Activated CD8-positive, alpha-beta T cell treated with anti-CD3 and anti-CD28 coated beads for 36 hours (primary cell): ENCODE measurements around the gene CCDC92B. TPM values are rescaled to one million over a fixed set of nuclear protein-coding genes. Genes with fewer than 3 reads are reported as not detected.

ENCODE experiments used
- ATAC-seq: fragments of 200-7000 bp; cut with Tn5 transposase; one replicate; pipeline ENCODE4 v1.10.0; 2021; ENCODE audit warnings: mild to moderate bottlenecking, moderate library complexity
- CTCF ChIA-PET: fragments of 350-600 bp; sonication (Branson Sonifier 250); formaldehyde crosslinking; loops from one replicate; lab custom pipeline; 2021; ENCODE audit warnings: antibody characterized with exemption; lab: Charles Lee
- POLR2A ChIA-PET: fragments of 350-600 bp; sonication (Branson Sonifier 250); formaldehyde crosslinking; loops from one replicate; lab custom pipeline; 2021; ENCODE audit warnings: antibody characterized with exemption; lab: Charles Lee
- DNase-seq: peaks from one replicate; pipeline ENCODE4 v3.0.0-alpha.2; 2020
- H3K27ac Mint-ChIP-seq: one replicate; pipeline ENCODE4 v1.8.0; 2021; ENCODE audit warnings: mild to moderate bottlenecking, mixed read lengths
- H3K27me3 Mint-ChIP-seq: one replicate; pipeline ENCODE4 v1.8.0; 2021; ENCODE audit warnings: mixed read lengths
- H3K36me3 Mint-ChIP-seq: one replicate; pipeline ENCODE4 v1.8.0; 2021; ENCODE audit warnings: low read depth, mixed read lengths
- H3K4me1 Mint-ChIP-seq: one replicate; pipeline ENCODE4 v1.8.0; 2021; ENCODE audit warnings: low read depth, mixed read lengths
- H3K4me3 Mint-ChIP-seq: one replicate; pipeline ENCODE4 v1.8.0; 2021; ENCODE audit warnings: mild to moderate bottlenecking, moderate library complexity, mixed read lengths
- H3K9me3 Mint-ChIP-seq: one replicate; pipeline ENCODE4 v1.8.0; 2021; ENCODE audit warnings: mixed read lengths
- intact Hi-C: fragments of 100-400 bp; cut with micrococcal nuclease; formaldehyde crosslinking; loops from one replicate; pipeline ENCODE4 v1.10.0; 2022
- total RNA-seq, 2 experiments: library from RNA; stranded (reverse); gene quantifications; one replicate each; pipeline ENCODE4 v1.2.3, GENCODE V29; 2021
- TF ChIP-seq, protein P1 (sequence below): fragments of 200-600 bp; IDR thresholded peaks from one replicate; pipeline ENCODE4 v1.8.0; 2022; ENCODE audit warnings: antibody characterized with exemption, mild to moderate bottlenecking

Gene CCDC92B
- total RNA-seq, 2 experiments from 2014 or later, result 0.09 TPM; not detected in 1

DNA sequence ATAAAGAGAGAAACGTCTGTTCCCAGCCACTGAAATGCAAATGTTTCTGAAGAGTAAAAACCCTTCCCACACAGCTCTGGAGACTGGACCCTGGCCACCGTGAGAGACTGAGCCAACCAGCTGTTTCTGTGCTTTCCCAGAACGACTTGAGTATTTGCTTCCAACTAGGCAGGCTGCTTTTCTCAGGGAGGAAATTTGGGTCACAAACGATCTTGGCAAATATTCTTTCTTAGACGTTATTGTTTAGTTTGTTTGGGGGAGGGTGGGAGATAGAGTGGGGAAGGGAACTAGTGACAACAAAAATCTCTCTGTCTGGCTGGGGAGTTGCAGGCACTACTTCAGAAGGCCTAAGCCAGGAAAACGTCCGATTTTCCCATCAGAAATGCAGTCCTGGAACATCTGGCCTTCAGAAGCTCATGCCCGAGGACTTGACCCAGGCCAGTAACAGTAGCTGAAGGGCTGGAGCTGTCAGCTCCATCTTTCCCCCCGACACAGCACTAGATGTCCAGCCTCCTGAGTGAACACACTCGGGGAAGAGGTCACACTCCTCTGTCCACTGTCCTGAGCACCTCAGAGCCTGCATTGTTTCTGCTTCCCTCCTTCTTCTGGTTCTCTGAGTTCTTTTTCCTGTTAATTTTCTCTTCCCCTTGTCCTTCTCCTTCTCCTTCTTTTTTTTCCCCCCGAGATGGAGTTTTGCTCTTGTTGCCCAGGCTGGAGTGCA lies 4.0 kb downstream of the CCDC92B start:
- Mint-ChIP-seq H3K27me3 (peaks cover 35% of the 10 kb centered on the region), H3K9me3 (no peaks in the 10 kb centered on the region), H3K4me3 (no peak overlapping the region), H3K36me3 (no peaks in the 10 kb centered on the region), H3K4me1 (no peaks in the 10 kb centered on the region), H3K27ac (no peak overlapping the region)
- no peak for DNase-seq
- POLR2A ChIA-PET, result interaction anchor here (0.6 kb wide), 1 partner anchor 52 kb away, joined by 3 read pairs; no protein-coding TSS in a partner anchor
- TF ChIP-seq, protein P1, sequence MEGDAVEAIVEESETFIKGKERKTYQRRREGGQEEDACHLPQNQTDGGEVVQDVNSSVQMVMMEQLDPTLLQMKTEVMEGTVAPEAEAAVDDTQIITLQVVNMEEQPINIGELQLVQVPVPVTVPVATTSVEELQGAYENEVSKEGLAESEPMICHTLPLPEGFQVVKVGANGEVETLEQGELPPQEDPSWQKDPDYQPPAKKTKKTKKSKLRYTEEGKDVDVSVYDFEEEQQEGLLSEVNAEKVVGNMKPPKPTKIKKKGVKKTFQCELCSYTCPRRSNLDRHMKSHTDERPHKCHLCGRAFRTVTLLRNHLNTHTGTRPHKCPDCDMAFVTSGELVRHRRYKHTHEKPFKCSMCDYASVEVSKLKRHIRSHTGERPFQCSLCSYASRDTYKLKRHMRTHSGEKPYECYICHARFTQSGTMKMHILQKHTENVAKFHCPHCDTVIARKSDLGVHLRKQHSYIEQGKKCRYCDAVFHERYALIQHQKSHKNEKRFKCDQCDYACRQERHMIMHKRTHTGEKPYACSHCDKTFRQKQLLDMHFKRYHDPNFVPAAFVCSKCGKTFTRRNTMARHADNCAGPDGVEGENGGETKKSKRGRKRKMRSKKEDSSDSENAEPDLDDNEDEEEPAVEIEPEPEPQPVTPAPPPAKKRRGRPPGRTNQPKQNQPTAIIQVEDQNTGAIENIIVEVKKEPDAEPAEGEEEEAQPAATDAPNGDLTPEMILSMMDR, result no peak
- CTCF ChIA-PET, result interaction anchor here (1.6 kb wide), 1 partner anchor 103 kb away, joined by 3 read pairs; no protein-coding TSS in a partner anchor
- no peak for ATAC-seq
- intact Hi-C loops, result no loop called here

DNA sequence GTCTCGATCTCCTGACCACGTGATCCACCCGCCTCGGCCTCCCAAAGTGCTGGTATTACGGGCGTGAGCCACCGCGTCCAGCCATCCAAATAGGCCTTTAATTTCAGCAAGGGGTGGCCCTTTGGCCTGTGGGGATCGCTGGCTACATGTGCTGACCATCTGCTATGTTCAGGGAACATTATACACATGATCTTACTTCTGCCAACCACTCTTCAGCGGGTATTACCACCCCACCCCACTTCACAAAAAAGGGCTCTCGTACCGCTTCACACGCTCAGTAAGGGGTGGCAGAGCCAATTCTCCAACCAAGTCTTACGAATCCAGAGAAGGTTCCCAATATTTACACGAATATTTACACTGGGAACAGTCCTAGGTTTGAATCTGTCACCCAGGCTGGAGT lies 11.8 kb downstream of the CCDC92B start:
- H3K27me3 Mint-ChIP-seq, result peaks cover 12% of the 10 kb centered on the region
- POLR2A ChIA-PET, result no interaction called here
- H3K4me3 Mint-ChIP-seq, result no peak overlapping the region
- no peaks in the 10 kb centered on the region for H3K9me3 Mint-ChIP-seq
- TF ChIP-seq, protein P1, result no peak
- ATAC-seq (no peak), DNase-seq (no peak)
- no peaks in the 10 kb centered on the region for H3K36me3 Mint-ChIP-seq
- intact Hi-C loops, result no loop called here
- CTCF ChIA-PET, result no interaction called here
- H3K27ac Mint-ChIP-seq, result no peak overlapping the region
- no peaks in the 10 kb centered on the region for H3K4me1 Mint-ChIP-seq

DNA sequence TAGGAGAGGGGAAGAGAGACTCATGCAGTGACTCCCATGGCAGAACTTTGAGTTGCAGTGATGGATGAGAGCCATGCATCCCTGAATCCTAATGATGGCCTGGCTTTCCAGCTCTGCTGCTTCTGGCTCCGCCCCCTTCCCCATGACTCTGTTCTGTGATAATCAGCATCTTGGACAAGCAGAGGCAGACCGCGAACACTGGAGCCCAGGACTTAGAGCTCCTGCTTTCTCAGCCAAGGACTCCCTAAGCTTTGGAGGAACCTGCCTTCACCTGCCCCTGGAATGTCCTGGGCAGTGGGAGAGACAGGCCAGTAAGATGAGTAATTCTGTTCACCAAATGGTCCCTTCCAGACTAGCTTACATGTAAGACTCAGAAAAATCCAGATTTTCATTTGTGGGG lies 12.5 kb downstream of the CCDC92B start:
- Mint-ChIP-seq H3K4me1 (no peaks in the 10 kb centered on the region), H3K27me3 (peaks cover 11% of the 10 kb centered on the region), H3K4me3 (no peak overlapping the region), H3K36me3 (no peaks in the 10 kb centered on the region), H3K9me3 (no peaks in the 10 kb centered on the region), H3K27ac (no peak overlapping the region)
- intact Hi-C loops, result no loop called here
- ChIA-PET CTCF (interaction anchor here (1.3 kb wide), 1 partner anchor 12 kb away, joined by 4 read pairs; no protein-coding TSS in a partner anchor), POLR2A (no interaction called here)
- DNase-seq (no peak), ATAC-seq (no peak)
- TF ChIP-seq, protein P1, result no peak

DNA sequence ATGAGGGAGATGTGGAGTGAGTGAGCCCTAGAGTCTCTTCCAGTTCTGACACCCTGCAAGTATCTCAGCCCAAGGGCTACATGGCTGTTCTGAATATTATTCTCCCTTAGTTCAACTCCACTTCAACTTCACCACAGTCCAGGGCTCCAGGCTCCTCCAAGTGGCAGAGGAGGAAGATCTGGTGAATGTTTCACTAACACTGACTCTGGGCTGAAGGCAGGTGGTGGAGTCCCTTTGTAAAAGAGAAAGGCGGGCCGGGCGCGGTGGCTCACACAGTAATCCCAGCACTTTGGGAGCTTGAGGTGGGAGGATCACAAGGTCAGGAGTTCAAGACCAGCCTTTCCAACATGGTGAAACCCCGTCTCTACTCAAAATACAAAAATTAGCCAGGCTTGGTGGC lies 13.6 kb downstream of the CCDC92B start:
- no peak for DNase-seq
- no peak overlapping the region for H3K4me3 Mint-ChIP-seq
- H3K9me3 Mint-ChIP-seq, result no peaks in the 10 kb centered on the region
- ChIA-PET POLR2A (no interaction called here), CTCF (interaction anchor here (1.3 kb wide), 1 partner anchor 11 kb away, joined by 4 read pairs; no protein-coding TSS in a partner anchor)
- TF ChIP-seq, protein P1, result no peak
- H3K27ac Mint-ChIP-seq, result no peak overlapping the region
- no peak for ATAC-seq
- H3K36me3 Mint-ChIP-seq, result no peaks in the 10 kb centered on the region
- H3K27me3 Mint-ChIP-seq, result peaks cover 12% of the 10 kb centered on the region
- intact Hi-C loops, result no loop called here
- H3K4me1 Mint-ChIP-seq, result no peaks in the 10 kb centered on the region

DNA sequence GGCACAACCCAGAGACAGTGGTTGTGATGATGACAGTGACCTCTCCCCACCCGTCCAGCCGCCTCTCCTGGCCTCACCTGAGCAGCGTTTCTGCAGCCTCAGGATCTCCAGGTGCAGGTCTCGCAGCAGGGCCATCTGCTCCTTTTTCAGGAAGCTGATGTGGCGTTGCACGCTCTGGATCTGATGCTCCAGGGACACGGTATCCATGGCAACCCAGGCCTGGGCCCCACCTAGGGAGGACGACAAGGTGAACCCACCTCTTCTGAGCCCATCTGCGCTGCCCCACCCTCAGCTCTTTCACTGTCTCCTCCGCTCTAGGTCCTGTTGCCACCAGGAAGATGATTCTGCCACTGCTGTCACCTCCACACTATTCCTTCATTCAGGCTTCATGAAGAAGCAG lies 14.5 kb downstream of the CCDC92B start:
- no peaks in the 10 kb centered on the region for H3K36me3 Mint-ChIP-seq
- ChIA-PET CTCF (no interaction called here), POLR2A (no interaction called here)
- ATAC-seq (no peak), DNase-seq (no peak)
- no peak overlapping the region for H3K27ac Mint-ChIP-seq
- intact Hi-C loops, result no loop called here
- no peaks in the 10 kb centered on the region for H3K9me3 Mint-ChIP-seq
- TF ChIP-seq, protein P1, result no peak
- H3K27me3 Mint-ChIP-seq, result peaks cover 12% of the 10 kb centered on the region
- H3K4me1 Mint-ChIP-seq, result no peaks in the 10 kb centered on the region
- no peak overlapping the region for H3K4me3 Mint-ChIP-seq
